Kidney (tissue), 14 donors: ENCODE data around the gene NEK11. TPM values are rescaled to one million over a fixed set of nuclear protein-coding genes. Genes with fewer than 3 reads are reported as not detected.

Experiments
- DNase-seq, 5 donors: peaks; one replicate each; pipeline ENCODE4 v3.0.0-alpha.2; 2013 to 2020
- FAIRE-seq: peaks from 2 replicates; lab custom pipeline; 2012; peaks lifted over from hg19 to GRCh38; lab: Jason Lieb, UNC
- H3K27ac ChIP-seq, 2 donors: one replicate each; pipeline ENCODE4 v1.7.0; 2013; ENCODE audit warnings: low read depth in 2 of 2, low read length in 2 of 2, inconsistent platforms in 1 of 2
- H3K27me3 ChIP-seq: one replicate; pipeline ENCODE4 v1.7.1; 2013; ENCODE audit warnings: low read length, inconsistent platforms; ENCODE audit not compliant: control insufficient read depth, insufficient read depth
- H3K36me3 ChIP-seq, 3 donors: one replicate each; pipeline versions ENCODE4 v1.7.0 to v1.7.1; 2013; ENCODE audit warnings: low read length in 3 of 3, control low read depth in 1 of 3, inconsistent platforms in 1 of 3; ENCODE audit not compliant: insufficient read depth in 3 of 3, control insufficient read depth in 2 of 3
- H3K4me1 ChIP-seq, 3 donors: one replicate each; pipeline versions ENCODE4 v1.7.0 to v1.7.1; 2013; ENCODE audit warnings: low read length in 3 of 3, inconsistent platforms in 1 of 3, low read depth in 1 of 3; ENCODE audit not compliant: control insufficient read depth in 2 of 3, insufficient read depth in 2 of 3
- H3K4me3 ChIP-seq, 3 donors: one replicate each; pipeline versions ENCODE4 v1.7.0 to v1.8.1; 2013; ENCODE audit warnings: low read length in 3 of 3, control low read depth in 1 of 3, inconsistent platforms in 1 of 3
- H3K9ac ChIP-seq, 3 donors: one replicate each; pipeline versions ENCODE4 v1.7.0 to v1.7.1; 2013; ENCODE audit warnings: low read length in 3 of 3, control low read depth in 1 of 3, inconsistent platforms in 1 of 3
- H3K9me3 ChIP-seq, 3 donors: one replicate each; pipeline versions ENCODE4 v1.7.0 to v1.7.1; 2013; ENCODE audit warnings: low read length in 3 of 3, control low read depth in 1 of 3, inconsistent platforms in 1 of 3; ENCODE audit not compliant: control insufficient read depth in 2 of 3, insufficient read depth in 1 of 3
- intact Hi-C: fragments of 100-400 bp; cut with DNase I; formaldehyde crosslinking; loops from one replicate; pipeline ENCODE4 v1.11.1; 2022
- polyA plus RNA-seq: library from polyadenylated mRNA; stranded (reverse); fragments of 350-450 nt; fragmentation: Illumina TruSeq; extraction: RNeasy Lipid Tissue Mini Kit (QIAGEN cat#74804); gene quantifications from one replicate; pipeline ENCODE4 v1.2.3, GENCODE V29; 2014; ENCODE audit warnings: low read depth, low replicate concordance; ENCODE audit not compliant: insufficient read depth
- total RNA-seq: library from RNA; stranded (reverse); fragmentation: NEBNext Ultra II Directional; extraction: Animal tissue kit (Norgen Biotek cat#: 25700); gene quantifications from one replicate; pipeline ENCODE4 v1.2.1, GENCODE V29; 2021
- TF ChIP-seq, protein P1 (sequence below): IDR thresholded peaks from 3 replicates; pipeline ENCODE4 v1.5.1; 2012; ENCODE audit warnings: mild to moderate bottlenecking, moderate library complexity, borderline replicate concordance; ENCODE audit not compliant: insufficient read depth; ENCODE audit errors: extremely low read depth
- donor health status: control.
- donor health status: control.
- donor health status: control.
- donor health status: control.
- donor health status: control.
- donor health status: DM: yes; HTN: yes; CAD: no.
- donor health status: Normal renal cell carcinoma (clear cell type).

NEK11 gene
- total and polyA plus RNA-seq, 2 donors from 2014 or later: 7.9 to 13.2 TPM

DNA sequence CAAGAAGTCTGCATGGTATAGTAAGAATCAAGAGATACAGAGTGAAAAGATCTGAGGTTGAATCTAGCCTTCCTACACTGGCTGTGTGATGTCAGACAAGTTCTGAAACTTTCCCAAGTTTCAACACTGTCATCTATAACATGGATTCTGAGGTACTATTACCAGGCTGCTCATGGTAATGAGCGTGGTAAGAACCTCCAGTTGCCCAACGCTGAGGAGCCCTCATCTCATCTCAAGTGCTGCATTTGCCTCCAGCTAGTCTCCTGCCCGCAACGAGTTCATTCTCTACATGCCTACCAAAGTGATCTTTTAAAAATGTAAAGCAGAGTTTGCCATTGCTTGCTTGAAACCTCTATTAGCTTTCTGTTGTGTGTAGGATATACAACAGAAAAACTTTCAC is 168.1 kb downstream of the NEK11 start:
- TF ChIP-seq, protein P1, sequence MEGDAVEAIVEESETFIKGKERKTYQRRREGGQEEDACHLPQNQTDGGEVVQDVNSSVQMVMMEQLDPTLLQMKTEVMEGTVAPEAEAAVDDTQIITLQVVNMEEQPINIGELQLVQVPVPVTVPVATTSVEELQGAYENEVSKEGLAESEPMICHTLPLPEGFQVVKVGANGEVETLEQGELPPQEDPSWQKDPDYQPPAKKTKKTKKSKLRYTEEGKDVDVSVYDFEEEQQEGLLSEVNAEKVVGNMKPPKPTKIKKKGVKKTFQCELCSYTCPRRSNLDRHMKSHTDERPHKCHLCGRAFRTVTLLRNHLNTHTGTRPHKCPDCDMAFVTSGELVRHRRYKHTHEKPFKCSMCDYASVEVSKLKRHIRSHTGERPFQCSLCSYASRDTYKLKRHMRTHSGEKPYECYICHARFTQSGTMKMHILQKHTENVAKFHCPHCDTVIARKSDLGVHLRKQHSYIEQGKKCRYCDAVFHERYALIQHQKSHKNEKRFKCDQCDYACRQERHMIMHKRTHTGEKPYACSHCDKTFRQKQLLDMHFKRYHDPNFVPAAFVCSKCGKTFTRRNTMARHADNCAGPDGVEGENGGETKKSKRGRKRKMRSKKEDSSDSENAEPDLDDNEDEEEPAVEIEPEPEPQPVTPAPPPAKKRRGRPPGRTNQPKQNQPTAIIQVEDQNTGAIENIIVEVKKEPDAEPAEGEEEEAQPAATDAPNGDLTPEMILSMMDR: no peak

GRCh38 chr3:131200636-131201199 is 174.0 kb downstream of the NEK11 start:
- Histone ChIP-seq H3K36me3 (no peaks in the 10 kb centered on the region), H3K4me3 (no peak overlapping the region), H3K9ac (no peak overlapping the region), H3K27me3 (no peaks in the 10 kb centered on the region), H3K9me3 (peaks cover 0 to 4% (median 0%) of the 10 kb centered on the region in 3 donors), H3K4me1 (no peaks in the 10 kb centered on the region), H3K27ac (no peak overlapping the region)
- FAIRE-seq (no peak), DNase-seq (no peak)
- TF ChIP-seq, protein P1: no peak
- intact Hi-C loops: no loop called here

More for the DNA sequence above, 168.1 kb downstream of the NEK11 start:
- Histone ChIP-seq H3K27ac (no peak overlapping the region), H3K36me3 (peaks cover 0 to 3% (median 2%) of the 10 kb centered on the region in 3 donors), H3K4me3 (no peak overlapping the region), H3K9ac (no peak overlapping the region), H3K9me3 (no peaks in the 10 kb centered on the region), H3K4me1 (no peaks in the 10 kb centered on the region), H3K27me3 (no peaks in the 10 kb centered on the region)
- intact Hi-C loops: no loop called here
- DNase-seq: no peak
- FAIRE-seq: no peak

DNA sequence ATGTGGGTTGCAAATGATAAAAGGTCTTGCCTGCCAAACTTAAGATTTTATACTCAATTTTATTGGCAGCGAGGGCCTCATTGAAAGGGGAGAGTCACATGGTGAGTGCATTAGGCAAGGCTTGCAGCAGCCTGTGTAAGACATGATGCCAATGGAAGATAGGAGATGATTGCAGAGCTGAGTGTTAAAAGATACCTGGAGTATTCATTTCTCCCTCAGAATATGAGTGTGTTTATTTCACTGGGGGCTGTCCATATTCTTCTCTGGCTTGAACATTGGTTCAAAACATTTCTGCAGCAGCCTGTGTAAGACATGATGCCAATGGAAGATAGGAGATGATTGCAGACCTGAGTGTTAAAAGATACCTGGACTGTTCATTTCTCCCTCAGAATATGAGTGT is 189.7 kb downstream of the NEK11 start:
- DNase-seq (no peak), FAIRE-seq (no peak)
- H3K36me3 ChIP-seq: no peaks in the 10 kb centered on the region
- H3K9ac ChIP-seq: no peak overlapping the region
- no peaks in the 10 kb centered on the region for H3K9me3 ChIP-seq
- no peak overlapping the region for H3K27ac ChIP-seq
- no peaks in the 10 kb centered on the region for H3K4me1 ChIP-seq
- intact Hi-C loops: no loop called here
- TF ChIP-seq, protein P1: no peak
- no peak overlapping the region for H3K4me3 ChIP-seq
- no peaks in the 10 kb centered on the region for H3K27me3 ChIP-seq

GRCh38 chr3:131216801-131217200 is 190.1 kb downstream of the NEK11 start:
- Histone ChIP-seq H3K4me1 (no peaks in the 10 kb centered on the region), H3K36me3 (no peaks in the 10 kb centered on the region), H3K4me3 (no peak overlapping the region), H3K9me3 (no peaks in the 10 kb centered on the region), H3K27me3 (no peaks in the 10 kb centered on the region), H3K27ac (no peak overlapping the region), H3K9ac (no peak overlapping the region)
- no peak for FAIRE-seq
- intact Hi-C loops: no loop called here
- TF ChIP-seq, protein P1: no peak
- DNase-seq: no peak
